K562 (cell line): ENCODE measurements around the gene EFCAB12. TPM values are rescaled to one million over a fixed set of nuclear protein-coding genes. Genes with fewer than 3 reads are reported as not detected.
A peak's percentile ranks its signal among the peaks of the same experiment; 100 is the strongest.

Source experiments
- NCOA2 ChIP-seq, 2 experiments: fragments of 450-650 bp; IDR thresholded peaks; 2 replicates each; pipeline ENCODE4 v1.6.1; 2018; ENCODE audit warnings: mild to moderate bottlenecking in 2 of 2, moderate library complexity in 1 of 2; ENCODE audit not compliant: partially characterized antibody in 2 of 2
- TCFL5 ChIP-seq: fragments of 250-450 bp; sonication (Bioruptor Pico); conservative IDR thresholded peaks from 2 replicates; pipeline ENCODE4 v1.6.1; 2021; ENCODE audit warnings: mild to moderate bottlenecking, moderate library complexity, matching md5 sums
- XRCC5 ChIP-seq: fragments of 200-400 bp; formaldehyde crosslinking; IDR thresholded peaks from 2 replicates; pipeline ENCODE4 v1.6.1; 2017; ENCODE audit warnings: low read depth, mild to moderate bottlenecking, low read length
- polyA plus RNA-seq, 8 experiments: library from polyadenylated mRNA; depleted of rRNA in 4 of 8; stranded (reverse) in 5 of 8; unstranded in 3 of 8; fragments of >200 nt; fragmentation: Nextera tagmentation in 2 of 8; fragmentation: Illumina TruSeq in 1 of 8; extraction: Ambion mirVana in 2 of 8; extraction: Trizol in 1 of 8; gene quantifications; 2 replicates each; pipeline versions ENCODE4 v1.2.1 to v1.2.3, GENCODE V29; 2011 to 2014; ENCODE audit warnings: inconsistent platforms in 1 of 8, missing spikeins in 1 of 8
- total RNA-seq, 7 experiments: library from RNA; depleted of rRNA in 6 of 7; stranded (reverse); fragments of >200 nt in 6 of 7; fragmentation: Illumina TruSeq in 2 of 7; extraction: Trizol in 2 of 7; gene quantifications; 2 replicates each; pipeline versions ENCODE4 v1.2.1 to v1.2.3, GENCODE V29; 2011 to 2021; ENCODE audit warnings: low replicate concordance in 1 of 7
- TF ChIP-seq, protein P1 (sequence below): fragments of 450-650 bp; IDR thresholded peaks from 2 replicates; pipeline ENCODE4 v1.6.1; 2016; ENCODE audit warnings: low read depth
- TF ChIP-seq, protein P2 (sequence below): sonication (generic); formaldehyde crosslinking; IDR thresholded peaks from 2 replicates; pipeline ENCODE4 v1.8.0; 2022; ENCODE audit warnings: mild to moderate bottlenecking, missing genetic modification reagents
- TF ChIP-seq, protein P3 (sequence below): fragments of 450-650 bp; IDR thresholded peaks from 2 replicates; pipeline ENCODE4 v1.6.1; 2017; ENCODE audit warnings: antibody characterized with exemption
- TF ChIP-seq, protein P4 (sequence below): fragments of 450-650 bp; IDR thresholded peaks from 2 replicates; pipeline ENCODE4 v1.6.1; 2016; ENCODE audit warnings: low read depth, mild to moderate bottlenecking, moderate library complexity
- TF ChIP-seq, protein P5 (sequence below), 2 experiments: fragments of 450-650 bp; IDR thresholded peaks; 2 replicates each; pipeline ENCODE4 v1.6.1; 2016

EFCAB12 gene
- total and polyA plus RNA-seq, 9 of the 15 experiments (the other 6 are each of a cell fraction or from before 2014, with no cell fraction given), result 0.08 to 0.95 (median 0.56) TPM; not detected in 1

DNA sequence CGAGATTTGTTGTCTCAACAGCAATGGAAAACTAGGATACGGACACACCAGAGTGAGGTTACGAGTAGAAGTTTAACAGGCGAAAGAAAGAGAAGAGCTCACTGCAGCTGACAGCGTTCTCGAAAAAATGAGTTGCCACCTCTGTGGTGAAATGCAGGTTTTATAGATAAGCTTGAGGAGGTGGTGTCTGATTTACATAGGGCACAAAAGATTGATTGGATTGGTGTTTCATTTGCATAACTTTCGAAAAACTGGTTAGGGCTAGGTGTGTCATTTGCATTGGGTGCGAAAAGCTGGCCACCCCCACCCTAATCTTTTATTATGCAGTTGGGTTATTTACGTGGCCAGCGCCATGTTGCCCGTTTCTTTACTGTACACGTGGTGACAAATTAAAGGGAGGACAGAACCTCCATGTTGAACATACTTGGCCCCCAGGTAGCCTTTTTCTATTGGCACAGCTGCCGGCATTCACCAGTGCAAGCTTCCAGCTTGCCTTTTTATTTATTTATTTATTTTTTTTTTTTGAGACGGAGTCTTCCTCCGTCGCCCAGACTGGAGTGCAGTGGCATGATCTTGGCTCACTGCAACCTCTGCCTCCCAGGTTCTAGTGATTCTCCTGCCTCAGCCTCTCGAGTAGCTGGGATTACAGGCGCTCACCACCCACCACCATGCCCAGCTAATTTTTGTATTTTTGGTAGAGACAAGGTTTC, 19.9 kb upstream of the EFCAB12 start (continued):
- TF ChIP-seq, protein P1, sequence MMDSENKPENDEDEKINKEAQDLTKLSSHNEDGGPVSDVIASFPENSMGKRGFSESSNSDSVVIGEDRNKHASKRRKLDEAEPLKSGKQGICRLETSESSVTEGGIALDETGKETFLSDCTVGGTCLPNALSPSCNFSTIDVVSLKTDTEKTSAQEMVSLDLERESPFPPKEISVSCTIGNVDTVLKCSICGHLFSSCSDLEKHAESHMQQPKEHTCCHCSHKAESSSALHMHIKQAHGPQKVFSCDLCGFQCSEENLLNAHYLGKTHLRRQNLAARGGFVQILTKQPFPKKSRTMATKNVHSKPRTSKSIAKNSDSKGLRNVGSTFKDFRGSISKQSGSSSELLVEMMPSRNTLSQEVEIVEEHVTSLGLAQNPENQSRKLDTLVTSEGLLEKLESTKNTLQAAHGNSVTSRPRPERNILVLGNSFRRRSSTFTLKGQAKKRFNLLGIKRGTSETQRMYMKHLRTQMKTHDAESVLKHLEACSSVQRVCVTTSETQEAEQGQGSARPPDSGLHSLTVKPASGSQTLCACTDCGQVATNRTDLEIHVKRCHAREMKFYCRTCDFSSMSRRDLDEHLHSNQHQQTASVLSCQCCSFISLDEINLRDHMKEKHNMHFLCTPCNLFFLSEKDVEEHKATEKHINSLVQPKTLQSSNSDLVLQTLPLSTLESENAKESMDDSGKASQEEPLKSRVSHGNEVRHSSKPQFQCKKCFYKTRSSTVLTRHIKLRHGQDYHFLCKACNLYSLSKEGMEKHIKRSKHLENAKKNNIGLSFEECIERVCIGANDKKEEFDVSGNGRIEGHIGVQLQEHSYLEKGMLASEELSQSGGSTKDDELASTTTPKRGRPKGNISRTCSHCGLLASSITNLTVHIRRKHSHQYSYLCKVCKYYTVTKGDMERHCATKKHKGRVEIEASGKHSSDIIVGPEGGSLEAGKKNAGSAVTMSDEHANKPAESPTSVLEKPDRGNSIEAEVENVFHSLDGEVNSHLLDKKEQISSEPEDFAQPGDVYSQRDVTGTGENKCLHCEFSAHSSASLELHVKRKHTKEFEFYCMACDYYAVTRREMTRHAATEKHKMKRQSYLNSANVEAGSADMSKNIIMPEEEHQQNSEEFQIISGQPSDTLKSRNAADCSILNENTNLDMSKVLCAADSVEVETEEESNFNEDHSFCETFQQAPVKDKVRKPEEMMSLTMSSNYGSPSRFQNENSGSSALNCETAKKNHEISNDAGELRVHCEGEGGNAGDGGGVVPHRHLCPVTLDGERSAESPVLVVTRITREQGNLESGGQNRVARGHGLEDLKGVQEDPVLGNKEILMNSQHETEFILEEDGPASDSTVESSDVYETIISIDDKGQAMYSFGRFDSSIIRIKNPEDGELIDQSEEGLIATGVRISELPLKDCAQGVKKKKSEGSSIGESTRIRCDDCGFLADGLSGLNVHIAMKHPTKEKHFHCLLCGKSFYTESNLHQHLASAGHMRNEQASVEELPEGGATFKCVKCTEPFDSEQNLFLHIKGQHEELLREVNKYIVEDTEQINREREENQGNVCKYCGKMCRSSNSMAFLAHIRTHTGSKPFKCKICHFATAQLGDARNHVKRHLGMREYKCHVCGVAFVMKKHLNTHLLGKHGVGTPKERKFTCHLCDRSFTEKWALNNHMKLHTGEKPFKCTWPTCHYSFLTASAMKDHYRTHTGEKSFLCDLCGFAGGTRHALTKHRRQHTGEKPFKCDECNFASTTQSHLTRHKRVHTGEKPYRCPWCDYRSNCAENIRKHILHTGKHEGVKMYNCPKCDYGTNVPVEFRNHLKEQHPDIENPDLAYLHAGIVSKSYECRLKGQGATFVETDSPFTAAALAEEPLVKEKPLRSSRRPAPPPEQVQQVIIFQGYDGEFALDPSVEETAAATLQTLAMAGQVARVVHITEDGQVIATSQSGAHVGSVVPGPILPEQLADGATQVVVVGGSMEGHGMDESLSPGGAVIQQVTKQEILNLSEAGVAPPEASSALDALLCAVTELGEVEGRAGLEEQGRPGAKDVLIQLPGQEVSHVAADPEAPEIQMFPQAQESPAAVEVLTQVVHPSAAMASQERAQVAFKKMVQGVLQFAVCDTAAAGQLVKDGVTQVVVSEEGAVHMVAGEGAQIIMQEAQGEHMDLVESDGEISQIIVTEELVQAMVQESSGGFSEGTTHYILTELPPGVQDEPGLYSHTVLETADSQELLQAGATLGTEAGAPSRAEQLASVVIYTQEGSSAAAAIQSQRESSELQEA, result no peak
- no peak for TF ChIP-seq NCOA2 (IDR thresholded peaks at IDR 0.05; ENCODE audit: partially characterized antibody in 2 of 2)
- TF ChIP-seq, protein P2, sequence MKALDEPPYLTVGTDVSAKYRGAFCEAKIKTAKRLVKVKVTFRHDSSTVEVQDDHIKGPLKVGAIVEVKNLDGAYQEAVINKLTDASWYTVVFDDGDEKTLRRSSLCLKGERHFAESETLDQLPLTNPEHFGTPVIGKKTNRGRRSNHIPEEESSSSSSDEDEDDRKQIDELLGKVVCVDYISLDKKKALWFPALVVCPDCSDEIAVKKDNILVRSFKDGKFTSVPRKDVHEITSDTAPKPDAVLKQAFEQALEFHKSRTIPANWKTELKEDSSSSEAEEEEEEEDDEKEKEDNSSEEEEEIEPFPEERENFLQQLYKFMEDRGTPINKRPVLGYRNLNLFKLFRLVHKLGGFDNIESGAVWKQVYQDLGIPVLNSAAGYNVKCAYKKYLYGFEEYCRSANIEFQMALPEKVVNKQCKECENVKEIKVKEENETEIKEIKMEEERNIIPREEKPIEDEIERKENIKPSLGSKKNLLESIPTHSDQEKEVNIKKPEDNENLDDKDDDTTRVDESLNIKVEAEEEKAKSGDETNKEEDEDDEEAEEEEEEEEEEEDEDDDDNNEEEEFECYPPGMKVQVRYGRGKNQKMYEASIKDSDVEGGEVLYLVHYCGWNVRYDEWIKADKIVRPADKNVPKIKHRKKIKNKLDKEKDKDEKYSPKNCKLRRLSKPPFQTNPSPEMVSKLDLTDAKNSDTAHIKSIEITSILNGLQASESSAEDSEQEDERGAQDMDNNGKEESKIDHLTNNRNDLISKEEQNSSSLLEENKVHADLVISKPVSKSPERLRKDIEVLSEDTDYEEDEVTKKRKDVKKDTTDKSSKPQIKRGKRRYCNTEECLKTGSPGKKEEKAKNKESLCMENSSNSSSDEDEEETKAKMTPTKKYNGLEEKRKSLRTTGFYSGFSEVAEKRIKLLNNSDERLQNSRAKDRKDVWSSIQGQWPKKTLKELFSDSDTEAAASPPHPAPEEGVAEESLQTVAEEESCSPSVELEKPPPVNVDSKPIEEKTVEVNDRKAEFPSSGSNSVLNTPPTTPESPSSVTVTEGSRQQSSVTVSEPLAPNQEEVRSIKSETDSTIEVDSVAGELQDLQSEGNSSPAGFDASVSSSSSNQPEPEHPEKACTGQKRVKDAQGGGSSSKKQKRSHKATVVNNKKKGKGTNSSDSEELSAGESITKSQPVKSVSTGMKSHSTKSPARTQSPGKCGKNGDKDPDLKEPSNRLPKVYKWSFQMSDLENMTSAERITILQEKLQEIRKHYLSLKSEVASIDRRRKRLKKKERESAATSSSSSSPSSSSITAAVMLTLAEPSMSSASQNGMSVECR, result no peak
- TF ChIP-seq XRCC5, result no peak
- TF ChIP-seq, protein P3, sequence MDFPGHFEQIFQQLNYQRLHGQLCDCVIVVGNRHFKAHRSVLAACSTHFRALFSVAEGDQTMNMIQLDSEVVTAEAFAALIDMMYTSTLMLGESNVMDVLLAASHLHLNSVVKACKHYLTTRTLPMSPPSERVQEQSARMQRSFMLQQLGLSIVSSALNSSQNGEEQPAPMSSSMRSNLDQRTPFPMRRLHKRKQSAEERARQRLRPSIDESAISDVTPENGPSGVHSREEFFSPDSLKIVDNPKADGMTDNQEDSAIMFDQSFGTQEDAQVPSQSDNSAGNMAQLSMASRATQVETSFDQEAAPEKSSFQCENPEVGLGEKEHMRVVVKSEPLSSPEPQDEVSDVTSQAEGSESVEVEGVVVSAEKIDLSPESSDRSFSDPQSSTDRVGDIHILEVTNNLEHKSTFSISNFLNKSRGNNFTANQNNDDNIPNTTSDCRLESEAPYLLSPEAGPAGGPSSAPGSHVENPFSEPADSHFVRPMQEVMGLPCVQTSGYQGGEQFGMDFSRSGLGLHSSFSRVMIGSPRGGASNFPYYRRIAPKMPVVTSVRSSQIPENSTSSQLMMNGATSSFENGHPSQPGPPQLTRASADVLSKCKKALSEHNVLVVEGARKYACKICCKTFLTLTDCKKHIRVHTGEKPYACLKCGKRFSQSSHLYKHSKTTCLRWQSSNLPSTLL, result no peak
- TF ChIP-seq, protein P4, sequence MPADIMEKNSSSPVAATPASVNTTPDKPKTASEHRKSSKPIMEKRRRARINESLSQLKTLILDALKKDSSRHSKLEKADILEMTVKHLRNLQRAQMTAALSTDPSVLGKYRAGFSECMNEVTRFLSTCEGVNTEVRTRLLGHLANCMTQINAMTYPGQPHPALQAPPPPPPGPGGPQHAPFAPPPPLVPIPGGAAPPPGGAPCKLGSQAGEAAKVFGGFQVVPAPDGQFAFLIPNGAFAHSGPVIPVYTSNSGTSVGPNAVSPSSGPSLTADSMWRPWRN, result no peak
- no peak for TF ChIP-seq TCFL5
- TF ChIP-seq, protein P5, sequence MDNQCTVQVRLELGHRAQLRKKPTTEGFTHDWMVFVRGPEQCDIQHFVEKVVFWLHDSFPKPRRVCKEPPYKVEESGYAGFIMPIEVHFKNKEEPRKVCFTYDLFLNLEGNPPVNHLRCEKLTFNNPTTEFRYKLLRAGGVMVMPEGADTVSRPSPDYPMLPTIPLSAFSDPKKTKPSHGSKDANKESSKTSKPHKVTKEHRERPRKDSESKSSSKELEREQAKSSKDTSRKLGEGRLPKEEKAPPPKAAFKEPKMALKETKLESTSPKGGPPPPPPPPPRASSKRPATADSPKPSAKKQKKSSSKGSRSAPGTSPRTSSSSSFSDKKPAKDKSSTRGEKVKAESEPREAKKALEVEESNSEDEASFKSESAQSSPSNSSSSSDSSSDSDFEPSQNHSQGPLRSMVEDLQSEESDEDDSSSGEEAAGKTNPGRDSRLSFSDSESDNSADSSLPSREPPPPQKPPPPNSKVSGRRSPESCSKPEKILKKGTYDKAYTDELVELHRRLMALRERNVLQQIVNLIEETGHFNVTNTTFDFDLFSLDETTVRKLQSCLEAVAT (IDR thresholded peaks at IDR 0.05), result peak; percentile 77 to 84; a peak in 3 of 4 replicates
